ENCODE data around the gene PANK2.
"Not testable (repeated sequence)": the region's sequence is repeated elsewhere in the genome, so short reads cannot be mapped to it uniquely, and the experiment has no call there.

PANK2 gene

DNA sequence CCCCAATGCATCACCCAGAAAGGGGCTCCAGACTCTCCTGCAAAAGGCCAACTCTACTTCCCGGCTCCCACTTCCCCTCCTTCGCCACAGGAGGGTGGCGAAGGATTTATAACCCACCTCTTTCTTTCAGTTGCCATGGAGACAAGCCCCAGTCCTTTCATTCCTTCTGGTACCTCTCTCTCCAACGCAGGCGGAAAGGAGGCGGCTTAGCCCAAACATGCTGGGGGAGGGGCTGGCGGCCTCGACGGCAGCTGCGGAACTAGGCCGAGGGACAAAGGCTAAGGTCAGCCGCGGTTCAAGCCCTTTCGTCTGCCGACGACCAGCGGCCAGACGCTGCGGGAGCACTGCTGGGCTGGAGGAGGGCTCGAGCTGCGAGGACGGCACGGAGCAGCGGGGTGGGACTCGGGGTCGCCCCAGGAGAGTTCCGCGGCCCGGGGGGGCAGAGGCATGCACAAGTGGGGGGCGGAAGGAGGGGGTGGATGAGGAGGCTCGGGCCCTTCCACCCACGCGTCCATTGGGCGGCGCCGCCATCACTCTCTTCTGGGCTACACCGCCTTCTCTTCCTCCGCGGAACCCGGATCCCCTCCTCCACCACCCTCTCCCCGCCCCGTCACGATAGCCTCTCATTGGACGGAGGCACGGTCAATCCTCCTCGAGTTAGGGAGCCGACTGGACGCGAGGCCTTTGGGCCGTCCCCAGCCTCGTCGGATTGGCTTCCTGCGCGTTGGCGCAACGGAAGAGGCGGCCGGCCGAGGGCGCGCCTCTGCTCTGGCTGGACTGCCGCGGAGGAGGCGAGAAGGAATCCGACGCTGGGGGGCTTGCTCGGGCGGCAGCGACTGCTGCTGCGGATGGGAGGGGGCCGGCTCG lies at the start of gene PANK2:
Gene PANK2 (plus strand): TSS at position 766 of the 867 bp plus-strand sequence.
- Mint-ChIP-seq H3K4me1 (peaks cover 45% of the 10 kb centered on the region), H3K27ac (peak within 1 kb of the TSS; percentile 99), H3K27me3 (no peaks in the 10 kb centered on the region), H3K36me3 (ENCODE audit: low read depth) (peaks cover 38% of the 10 kb centered on the region), H3K9me3 (no peaks in the 10 kb centered on the region), H3K4me3 (peak within 1 kb of the TSS; percentile 100)
- ATAC-seq: peak; percentile 99
- DNase-seq: peak; percentile 98

DNA sequence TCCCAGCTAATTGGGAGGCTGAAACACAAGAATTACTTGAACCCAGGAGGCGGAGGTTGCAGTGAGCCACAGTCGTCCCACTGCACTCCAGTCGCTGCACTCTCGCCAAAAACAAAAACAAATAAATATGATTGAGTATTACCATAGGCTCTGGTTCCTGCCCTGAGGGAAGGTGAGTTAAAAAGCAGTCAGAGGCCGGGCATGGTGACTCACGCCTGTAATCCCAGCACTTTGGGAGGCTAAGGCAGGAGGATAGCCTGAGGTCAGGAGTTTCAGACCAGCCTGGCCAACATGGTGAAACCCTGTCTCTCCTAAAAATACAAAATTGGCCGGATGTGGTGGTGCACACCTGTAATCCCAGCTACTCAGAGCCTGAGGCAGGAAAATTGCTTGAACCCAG lies 49.0 kb upstream of the PANK2 start:
- not testable (repeated sequence) for H3K27me3 Mint-ChIP-seq; H3K4me1 Mint-ChIP-seq; ATAC-seq; H3K9me3 Mint-ChIP-seq; DNase-seq; H3K36me3 Mint-ChIP-seq (ENCODE audit: low read depth); H3K27ac Mint-ChIP-seq; H3K4me3 Mint-ChIP-seq

DNA sequence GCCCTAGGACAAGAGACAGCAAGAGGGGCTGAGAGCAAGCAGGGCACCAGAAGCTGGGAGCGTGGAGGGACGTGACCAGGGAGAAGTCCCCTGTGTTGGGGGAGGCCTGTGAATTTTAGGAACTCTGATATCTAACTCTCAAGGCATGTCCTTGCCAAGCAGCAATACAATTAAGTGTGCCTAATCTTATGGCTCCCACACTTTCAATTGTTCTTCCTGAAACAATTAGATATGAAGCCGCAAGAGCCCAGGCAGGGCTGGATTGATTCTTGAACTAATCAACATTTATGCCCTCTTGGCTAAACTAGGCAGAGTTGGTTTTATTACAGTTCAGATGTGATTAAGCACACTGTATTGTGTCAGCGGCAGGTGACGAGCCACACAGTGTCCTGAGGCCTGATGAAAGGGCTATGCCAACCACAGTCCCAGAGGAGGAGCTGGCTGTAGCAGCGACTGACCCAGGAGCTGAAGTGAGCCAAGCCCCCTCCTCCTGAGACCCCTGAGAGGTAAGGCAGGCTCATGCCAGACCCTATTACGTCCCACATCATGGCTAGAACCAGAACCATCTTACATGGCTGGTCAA lies 46.7 kb upstream of the PANK2 start:
- no peak overlapping the region for H3K27ac Mint-ChIP-seq
- no peak for ATAC-seq

DNA sequence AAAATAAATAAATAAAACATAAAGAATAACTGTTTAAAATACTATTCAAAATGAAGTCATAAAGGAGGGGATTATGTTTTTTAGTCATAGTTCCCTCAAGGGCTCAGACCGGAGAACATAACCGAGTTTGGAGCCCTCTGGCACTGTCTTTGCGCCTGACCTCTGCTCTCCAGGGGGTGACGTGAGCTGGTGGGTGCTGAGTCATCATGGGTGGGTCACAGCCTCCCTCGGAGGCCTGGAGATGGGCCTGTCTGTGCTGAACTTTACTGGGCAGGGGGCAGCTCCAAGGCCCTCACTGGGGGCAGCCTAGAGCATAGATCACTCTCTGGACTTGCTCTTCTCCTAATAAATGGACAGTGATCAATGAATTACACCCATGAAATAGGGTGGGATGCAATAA lies 45.7 kb upstream of the PANK2 start:
- no peak for DNase-seq
- H3K27me3 Mint-ChIP-seq: no peaks in the 10 kb centered on the region
- H3K4me3 Mint-ChIP-seq: no peak overlapping the region
- no peak overlapping the region for H3K27ac Mint-ChIP-seq
- H3K36me3 Mint-ChIP-seq (ENCODE audit: low read depth): no peaks in the 10 kb centered on the region
- H3K4me1 Mint-ChIP-seq: peaks cover 19% of the 10 kb centered on the region
- ATAC-seq: no peak
- no peaks in the 10 kb centered on the region for H3K9me3 Mint-ChIP-seq

More for the DNA sequence above, 46.7 kb upstream of the PANK2 start:
- Mint-ChIP-seq H3K4me3 (no peak overlapping the region), H3K4me1 (peaks cover 11% of the 10 kb centered on the region), H3K9me3 (no peaks in the 10 kb centered on the region), H3K36me3 (ENCODE audit: low read depth) (no peaks in the 10 kb centered on the region), H3K27me3 (no peaks in the 10 kb centered on the region)
- DNase-seq: no peak

DNA sequence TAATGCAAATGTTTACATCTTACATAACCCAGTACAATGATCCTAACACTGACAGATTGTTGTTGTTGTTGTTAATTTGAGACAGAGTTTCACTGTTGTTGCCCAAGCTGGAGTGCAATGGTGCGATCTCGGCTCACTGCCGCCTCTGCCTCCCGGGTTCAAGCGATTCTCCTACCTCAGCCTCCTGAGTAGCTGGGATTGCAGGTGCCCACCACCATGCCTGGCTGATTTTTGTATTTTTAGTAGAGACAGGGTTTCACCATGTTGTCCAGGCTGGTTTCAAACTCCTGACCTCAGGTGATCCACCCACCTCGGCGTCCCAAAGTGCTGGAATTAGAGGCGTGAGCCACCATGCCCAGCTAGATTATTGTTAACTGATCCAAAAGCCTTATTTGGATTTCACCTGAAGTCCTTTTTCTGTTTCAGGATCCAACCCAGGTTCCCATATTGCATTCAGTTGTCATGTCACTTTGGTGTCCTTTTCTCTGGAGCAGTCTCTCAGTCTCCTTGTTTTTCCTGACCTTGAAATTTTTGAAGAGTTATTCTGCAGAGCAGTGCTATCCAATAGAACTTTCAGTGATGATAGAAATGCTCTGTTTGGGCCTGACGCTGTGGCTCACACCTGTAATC lies 45.1 kb upstream of the PANK2 start:
- H3K9me3 Mint-ChIP-seq; H3K36me3 Mint-ChIP-seq (ENCODE audit: low read depth); H3K27ac Mint-ChIP-seq; H3K27me3 Mint-ChIP-seq; ATAC-seq; H3K4me3 Mint-ChIP-seq; DNase-seq: not testable (repeated sequence)
- peaks cover 23% of the 10 kb centered on the region for H3K4me1 Mint-ChIP-seq

DNA sequence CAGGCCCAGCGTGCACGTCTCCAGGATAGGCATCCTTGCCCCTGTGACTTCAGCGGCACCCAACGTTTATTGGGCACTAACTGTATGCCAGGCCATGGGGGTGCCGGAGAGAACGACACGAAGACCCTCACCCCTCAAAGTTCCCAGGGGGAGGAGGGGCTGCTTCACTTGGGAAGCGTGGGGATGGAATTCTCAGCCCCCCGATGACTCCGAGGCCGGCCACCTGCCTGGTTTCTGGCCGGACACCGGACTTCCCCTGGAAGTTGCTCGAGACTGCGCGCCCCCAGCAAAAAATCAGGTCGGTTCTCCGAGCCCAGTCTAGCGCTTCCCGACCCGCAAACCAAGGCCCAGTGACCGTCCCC lies 42.8 kb upstream of the PANK2 start:
- Mint-ChIP-seq H3K9me3 (no peaks in the 10 kb centered on the region), H3K4me3 (peak overlapping the region; percentile 92), H3K27ac (peak overlapping the region; percentile 87), H3K4me1 (peaks cover 25% of the 10 kb centered on the region), H3K36me3 (ENCODE audit: low read depth) (peaks cover 5% of the 10 kb centered on the region), H3K27me3 (no peaks in the 10 kb centered on the region)
- ATAC-seq (no peak), DNase-seq (no peak)

DNA sequence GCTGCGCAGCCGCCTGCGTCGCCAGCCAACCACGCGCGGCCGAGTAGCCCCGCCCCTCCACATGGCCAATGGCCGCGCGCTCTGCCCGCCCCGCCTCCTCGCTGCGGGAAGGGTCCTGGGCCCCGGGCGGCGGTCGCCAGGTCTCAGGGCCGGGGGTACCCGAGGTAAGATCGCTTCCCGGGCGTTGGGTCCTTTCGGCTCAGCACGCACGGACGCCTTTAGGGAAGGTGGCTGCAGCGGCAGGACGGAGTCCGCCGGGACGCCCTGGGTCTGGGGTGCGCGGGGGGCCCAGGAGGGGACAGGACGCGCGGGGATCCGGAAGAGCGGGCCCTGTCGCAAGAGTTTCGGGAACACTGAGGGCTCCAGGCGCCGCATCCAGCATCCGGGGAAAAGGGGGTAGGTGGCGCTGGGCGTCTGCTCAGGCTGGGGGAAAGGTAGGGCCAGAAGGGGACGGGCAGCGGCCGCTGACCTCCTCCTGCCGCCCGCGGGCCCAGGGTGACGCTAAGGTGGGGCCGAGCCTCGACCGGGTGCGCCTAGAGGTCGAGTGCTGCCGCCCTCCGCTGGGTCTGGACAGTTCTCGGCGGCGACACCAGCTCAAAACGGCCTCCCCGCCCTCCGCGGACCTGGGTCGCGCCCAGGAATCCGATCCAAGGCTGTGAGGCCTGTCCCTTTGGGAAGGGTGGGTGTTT lies 42.3 kb upstream of the PANK2 start, which contains the start of gene MAVS:
Gene MAVS (plus strand): TSS at position 95 of the 689 bp plus-strand sequence. CDS start 7,791 bp downstream, outside the sequence.
- Mint-ChIP-seq H3K27ac (peak within 1 kb of the TSS; percentile 87), H3K27me3 (no peaks in the 10 kb centered on the region), H3K36me3 (ENCODE audit: low read depth) (peaks cover 5% of the 10 kb centered on the region), H3K4me1 (peaks cover 25% of the 10 kb centered on the region), H3K9me3 (no peaks in the 10 kb centered on the region), H3K4me3 (peak within 1 kb of the TSS; percentile 92)
- ATAC-seq: peak; percentile 95
- peak; percentile 90 for DNase-seq

DNA sequence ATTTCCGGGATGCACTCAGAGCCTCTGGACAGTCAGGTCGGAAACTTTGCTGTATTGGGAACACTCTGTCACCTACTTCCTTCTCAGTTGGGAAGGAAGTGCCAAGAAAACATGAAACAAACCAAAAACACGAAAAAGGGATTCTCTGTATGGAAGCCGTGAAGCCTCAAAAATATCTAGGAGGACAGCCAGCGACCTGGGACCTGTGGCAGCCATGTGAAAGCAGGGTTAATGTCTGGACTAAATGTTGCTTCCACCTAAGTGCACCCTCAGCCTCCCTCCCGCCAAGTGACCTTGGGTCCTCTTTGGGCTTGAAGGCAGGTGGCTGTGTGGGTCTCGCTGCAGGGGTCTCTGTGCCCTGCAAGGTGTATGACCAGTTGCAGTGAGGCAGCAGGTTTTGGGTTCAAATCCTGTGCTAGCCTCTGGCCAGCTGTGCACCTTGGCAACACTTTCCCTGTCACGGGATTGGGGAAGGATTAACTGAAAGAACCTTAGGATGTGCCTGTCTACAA lies 41.7 kb upstream of the PANK2 start:
- Mint-ChIP-seq H3K9me3 (no peaks in the 10 kb centered on the region), H3K27me3 (no peaks in the 10 kb centered on the region), H3K36me3 (ENCODE audit: low read depth) (peaks cover 5% of the 10 kb centered on the region), H3K27ac (peak overlapping the region; percentile 87), H3K4me1 (peaks cover 25% of the 10 kb centered on the region), H3K4me3 (peak overlapping the region; percentile 92)
- no peak for DNase-seq
- no peak for ATAC-seq

DNA sequence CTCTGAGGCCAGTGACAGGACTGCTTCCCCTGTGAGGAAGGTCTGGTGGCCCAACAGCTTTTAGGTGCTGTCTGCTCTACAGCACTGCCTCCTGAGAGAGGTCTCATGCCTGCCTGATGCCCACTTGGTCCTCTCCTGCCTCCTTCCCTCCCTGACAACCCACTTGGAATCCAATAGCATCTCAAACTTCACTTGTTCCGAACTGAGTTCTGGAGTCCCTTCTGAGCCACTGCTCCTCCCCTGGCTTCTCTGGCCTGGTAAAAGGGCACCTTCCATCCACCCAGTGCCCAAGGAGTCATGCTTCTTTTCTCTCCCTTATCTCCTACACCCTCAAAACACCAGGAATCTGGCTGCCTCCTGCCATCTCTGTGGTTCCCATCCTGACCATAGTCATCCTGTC lies 40.6 kb upstream of the PANK2 start:
- Mint-ChIP-seq H3K4me3 (peak overlapping the region; percentile 92), H3K27me3 (no peaks in the 10 kb centered on the region), H3K36me3 (ENCODE audit: low read depth) (peaks cover 5% of the 10 kb centered on the region), H3K4me1 (peaks cover 25% of the 10 kb centered on the region), H3K9me3 (no peaks in the 10 kb centered on the region), H3K27ac (peak overlapping the region; percentile 63)
- ATAC-seq (no peak), DNase-seq (no peak)

DNA sequence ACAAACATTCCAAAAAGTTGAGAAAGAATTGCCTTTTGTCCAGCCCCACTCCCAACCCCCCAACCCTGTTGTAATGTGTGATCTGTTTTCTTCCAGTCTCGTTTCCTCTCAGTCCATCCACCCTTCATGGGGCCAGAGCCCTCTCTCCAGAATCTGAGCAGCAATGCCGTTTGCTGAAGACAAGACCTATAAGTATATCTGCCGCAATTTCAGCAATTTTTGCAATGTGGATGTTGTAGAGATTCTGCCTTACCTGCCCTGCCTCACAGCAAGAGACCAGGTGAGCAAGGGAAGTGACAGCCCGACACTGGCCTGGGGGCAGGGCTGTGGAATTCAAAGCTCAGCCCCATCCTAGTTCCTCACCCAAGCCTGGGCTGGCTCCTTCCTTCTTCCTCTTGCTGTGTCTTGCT lies 34.7 kb upstream of the PANK2 start:
- Mint-ChIP-seq H3K9me3 (no peaks in the 10 kb centered on the region), H3K36me3 (ENCODE audit: low read depth) (peaks cover 10% of the 10 kb centered on the region), H3K4me3 (no peak overlapping the region), H3K4me1 (peaks cover 9% of the 10 kb centered on the region), H3K27ac (no peak overlapping the region), H3K27me3 (no peaks in the 10 kb centered on the region)
- DNase-seq (no peak), ATAC-seq (peak; percentile 36)

DNA sequence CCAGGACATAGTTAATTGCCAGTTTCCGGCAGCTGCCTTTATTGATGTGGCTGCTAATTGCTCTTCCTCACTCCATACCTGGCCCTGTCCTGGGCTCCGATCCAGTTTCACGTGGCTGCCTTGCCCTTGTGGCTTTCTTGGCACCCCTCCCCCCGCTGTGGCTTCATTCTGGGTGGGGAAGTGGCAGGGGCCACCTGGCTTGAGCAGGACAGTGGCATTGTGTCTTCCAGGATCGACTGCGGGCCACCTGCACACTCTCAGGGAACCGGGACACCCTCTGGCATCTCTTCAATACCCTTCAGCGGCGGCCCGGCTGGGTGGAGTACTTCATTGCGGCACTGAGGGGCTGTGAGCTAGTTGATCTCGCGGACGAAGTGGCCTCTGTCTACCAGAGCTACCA lies 31.8 kb upstream of the PANK2 start:
- Mint-ChIP-seq H3K27me3 (no peaks in the 10 kb centered on the region), H3K4me1 (peaks cover 7% of the 10 kb centered on the region), H3K4me3 (no peak overlapping the region), H3K9me3 (no peaks in the 10 kb centered on the region), H3K27ac (no peak overlapping the region), H3K36me3 (ENCODE audit: low read depth) (peaks cover 24% of the 10 kb centered on the region)
- ATAC-seq (no peak), DNase-seq (no peak)

DNA sequence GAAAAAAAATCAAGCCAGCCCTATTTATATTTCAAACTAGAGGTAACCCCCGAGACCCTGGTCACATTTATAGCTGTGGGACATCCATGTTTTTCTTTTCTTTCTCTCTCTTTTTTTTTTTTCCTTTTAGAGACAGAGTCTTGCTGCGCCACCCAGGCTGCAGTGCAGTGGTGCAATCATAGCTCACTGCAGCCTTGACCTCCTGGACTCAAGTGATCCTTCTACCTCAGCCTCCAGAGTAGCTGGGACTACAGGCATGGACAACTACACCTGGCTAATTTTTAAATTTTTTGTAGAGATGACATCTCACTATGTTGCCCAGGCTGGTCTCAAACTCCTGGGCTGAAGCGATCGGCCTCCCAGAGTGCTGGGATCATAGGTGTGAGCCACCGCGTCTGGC lies 30.5 kb upstream of the PANK2 start:
- ATAC-seq: no peak
- H3K4me1 Mint-ChIP-seq: peaks cover 7% of the 10 kb centered on the region
- H3K36me3 Mint-ChIP-seq (ENCODE audit: low read depth): peaks cover 33% of the 10 kb centered on the region
- no peak overlapping the region for H3K27ac Mint-ChIP-seq
- no peaks in the 10 kb centered on the region for H3K9me3 Mint-ChIP-seq
- no peak for DNase-seq
- no peak overlapping the region for H3K4me3 Mint-ChIP-seq
- no peaks in the 10 kb centered on the region for H3K27me3 Mint-ChIP-seq

DNA sequence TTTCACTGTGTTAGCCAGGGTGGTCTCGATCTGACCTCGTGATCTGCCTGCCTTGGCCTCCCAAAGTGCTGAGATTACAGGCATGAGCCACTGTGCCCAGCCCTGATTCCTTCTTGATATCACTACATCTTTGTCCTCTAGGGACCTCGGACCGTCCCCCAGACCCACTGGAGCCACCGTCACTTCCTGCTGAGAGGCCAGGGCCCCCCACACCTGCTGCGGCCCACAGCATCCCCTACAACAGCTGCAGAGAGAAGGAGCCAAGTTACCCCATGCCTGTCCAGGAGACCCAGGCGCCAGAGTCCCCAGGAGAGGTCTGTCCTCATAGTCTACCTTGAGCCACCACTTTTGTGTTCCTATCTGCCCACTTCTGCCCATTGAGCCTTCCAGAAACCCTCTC lies 28.0 kb upstream of the PANK2 start:
- peaks cover 3% of the 10 kb centered on the region for H3K4me1 Mint-ChIP-seq
- H3K9me3 Mint-ChIP-seq: no peaks in the 10 kb centered on the region
- ATAC-seq (no peak), DNase-seq (no peak)
- H3K4me3 Mint-ChIP-seq: no peak overlapping the region
- peaks cover 35% of the 10 kb centered on the region for H3K36me3 Mint-ChIP-seq (ENCODE audit: low read depth)
- no peak overlapping the region for H3K27ac Mint-ChIP-seq
- H3K27me3 Mint-ChIP-seq: no peaks in the 10 kb centered on the region

DNA sequence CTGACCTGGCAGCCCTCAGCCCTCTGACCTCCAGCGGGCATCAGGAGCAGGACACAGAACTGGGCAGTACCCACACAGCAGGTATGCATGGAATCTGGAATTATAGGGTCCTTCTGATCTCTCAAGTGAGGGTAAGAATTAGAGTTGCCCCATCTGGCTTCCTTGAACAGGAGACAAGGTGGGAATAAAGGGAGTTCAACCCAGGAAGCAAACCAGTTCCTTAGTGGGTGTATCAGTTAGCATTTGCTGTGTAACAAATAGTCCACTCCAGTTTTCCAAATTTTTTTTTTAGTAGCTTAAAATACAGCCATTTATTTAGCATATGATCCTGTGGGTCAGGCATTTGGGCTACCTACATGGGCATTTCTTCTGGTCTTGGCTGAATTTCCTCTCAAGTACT lies 26.9 kb upstream of the PANK2 start:
- H3K4me1 Mint-ChIP-seq: peaks cover 2% of the 10 kb centered on the region
- no peaks in the 10 kb centered on the region for H3K9me3 Mint-ChIP-seq

More for the DNA sequence above, 26.9 kb upstream of the PANK2 start:
- ATAC-seq: no peak
- Mint-ChIP-seq H3K27me3 (no peaks in the 10 kb centered on the region), H3K36me3 (ENCODE audit: low read depth) (peaks cover 32% of the 10 kb centered on the region), H3K4me3 (no peak overlapping the region), H3K27ac (no peak overlapping the region)
- DNase-seq: no peak

Data from activated naive CD8-positive, alpha-beta T cell treated with anti-CD3 and anti-CD28 coated beads, Interleukin-2, amount 50 U/mL, for 24 hours (primary cell).